K562 (cell line): ENCODE data around the gene TMEM208. TPM values are rescaled to one million over a fixed set of nuclear protein-coding genes. Genes with fewer than 3 reads are reported as not detected.
A peak's percentile ranks its signal among the peaks of the same experiment; 100 is the strongest.

Experiments used
- ATAC-seq: fragments of 200-7000 bp; cut with Tn5 transposase; 3 replicates; pipeline ENCODE4 v1.9.1; 2020; ENCODE audit warnings: moderate library complexity
- BruUV-seq: library from RNA; stranded (reverse); fragments of 400-500 nt; replicated peaks from 2 replicates; lab custom pipeline; 2021; lab: Mats Ljungman, UMichigan
- CTCF ChIA-PET: fragments of 300-600 bp; formaldehyde crosslinking; extraction: SDS; loops from one replicate; lab custom pipeline; 2021; ENCODE audit warnings: low intra/inter-chr PET ratio; lab: Yijun Ruan, JAX
- POLR2A ChIA-PET: fragments of 300-600, 350-650 bp; sonication (Branson Sonifier 250); formaldehyde crosslinking; extraction: SDS; loops from one replicate; lab custom pipeline; 2021; ENCODE audit warnings: antibody characterized with exemption, inconsistent platforms; lab: Yijun Ruan, JAX
- DNase-seq, 4 experiments: peaks; one replicate each; pipeline versions ENCODE4 v3.0.0 to v3.0.0-alpha.2; 2011 to 2018; ENCODE audit warnings: low spot score in 3 of 4, mixed read lengths in 3 of 4; ENCODE audit errors: extremely low read depth in 1 of 4
- FAIRE-seq: peaks from 2 replicates; lab custom pipeline; 2011; peaks lifted over from hg19 to GRCh38; lab: Jason Lieb, UNC
- H2AFZ ChIP-seq: 2 replicates; pipeline ENCODE4 v1.6.0; 2011; ENCODE audit warnings: low read depth, low read length, control low read depth, inconsistent platforms
- H3K27ac ChIP-seq: fragments of 200-600 bp; 3 replicates; pipeline ENCODE4 v1.8.0; 2011; ENCODE audit warnings: low read depth, mild to moderate bottlenecking, control low read depth, inconsistent platforms, low read length, moderate library complexity, mixed read lengths; ENCODE audit errors: extremely low read depth
- H3K27me3 ChIP-seq, 2 experiments: fragments of 300-600 bp in 1 of 2; 2 replicates in 1 of 2; 3 replicates in 1 of 2; pipeline versions ENCODE4 v1.6.0 to v1.8.0; 2011; ENCODE audit warnings: inconsistent platforms in 2 of 2, low read length in 2 of 2, mild to moderate bottlenecking in 1 of 2, mixed read lengths in 1 of 2, moderate library complexity in 1 of 2; ENCODE audit not compliant: control insufficient read depth in 2 of 2, insufficient read depth in 2 of 2
- H3K36me3 ChIP-seq: fragments of 300-600 bp; 3 replicates; pipeline ENCODE4 v1.8.0; 2011; ENCODE audit warnings: mild to moderate bottlenecking, low read length, inconsistent platforms; ENCODE audit not compliant: control insufficient read depth, insufficient read depth
- H3K4me1 ChIP-seq, 2 experiments: fragments of 200-600 bp in 1 of 2; replicated peaks in 1 of 2; 2 replicates in 1 of 2; 3 replicates in 1 of 2; pipeline versions ENCODE4 v1.5.1 to v1.8.0; 2011; ENCODE audit warnings: inconsistent platforms in 2 of 2, low read length in 2 of 2, mild to moderate bottlenecking in 1 of 2, mixed read lengths in 1 of 2, moderate library complexity in 1 of 2; ENCODE audit not compliant: control insufficient read depth in 2 of 2, insufficient read depth in 2 of 2
- H3K4me2 ChIP-seq: 2 replicates; pipeline ENCODE4 v1.6.1; 2011; ENCODE audit warnings: low read length, control low read depth, inconsistent platforms, mixed read lengths; ENCODE audit not compliant: insufficient read depth
- H3K4me3 ChIP-seq: fragments of 200-600 bp; sonication (generic), shearing (Covaris generic); 2 replicates; pipeline ENCODE4 v1.5.1; 2016; ENCODE audit warnings: control low read depth, inconsistent platforms
- H3K79me2 ChIP-seq: fragments of 200-600 bp; 3 replicates; pipeline ENCODE4 v1.8.0; 2011; ENCODE audit warnings: low read length, inconsistent platforms; ENCODE audit not compliant: control insufficient read depth, insufficient read depth
- H3K9ac ChIP-seq, 2 experiments: 2 replicates each; pipeline versions ENCODE4 v1.6.0 to v1.6.1; 2011; ENCODE audit warnings: low read depth in 2 of 2, low read length in 2 of 2, control low read depth in 1 of 2, inconsistent platforms in 1 of 2, mild to moderate bottlenecking in 1 of 2, mixed read lengths in 1 of 2; ENCODE audit not compliant: insufficient read depth in 1 of 2
- H3K9me1 ChIP-seq: one replicate; pipeline ENCODE4 v1.6.0; 2011; ENCODE audit warnings: inconsistent platforms, mild to moderate bottlenecking, low read length, moderate library complexity; ENCODE audit not compliant: control insufficient read depth, insufficient read depth
- H3K9me3 ChIP-seq: replicated peaks from 2 replicates; pipeline ENCODE4 v1.5.1; 2011; ENCODE audit warnings: low read depth, low read length, inconsistent platforms; ENCODE audit not compliant: control insufficient read depth, insufficient read depth
- H4K20me1 ChIP-seq: replicated peaks from 2 replicates; pipeline ENCODE4 v1.6.1; 2011; ENCODE audit warnings: low read length, inconsistent platforms, mixed read lengths; ENCODE audit not compliant: control insufficient read depth, insufficient read depth
- BACH1 ChIP-seq: fragments of 200-800 bp; sonication (Bioruptor generic); IDR thresholded peaks from 2 replicates; pipeline ENCODE4 v1.6.1; 2016; ENCODE audit warnings: missing genetic modification characterization, missing compliant biosample characterization
- WGBS: fragments of 100-300 bp; shearing (Covaris generic); methylation state at CpG from one replicate; pipeline ENCODE4 v1.1.6; 2016; ENCODE audit warnings: low coverage, mixed read lengths; ENCODE audit not compliant: insufficient coverage; ENCODE audit errors: missing lambda C conversion rate; 5-methylcytosine and 5-hydroxymethylcytosine counted together
- in situ Hi-C: fragments of 300-500 bp; cut with MboI; formaldehyde crosslinking; loops from 4 replicates; pipeline ENCODE4 v1.15.0; 2018; ENCODE audit warnings: inconsistent platforms, mixed read lengths
- intact Hi-C: fragments of 100-400 bp; cut with micrococcal nuclease; formaldehyde crosslinking; loops from 2 replicates; pipeline ENCODE4 v1.14.2; 2022
- polyA plus RNA-seq, 8 experiments: library from polyadenylated mRNA; depleted of rRNA in 4 of 8; stranded (reverse) in 5 of 8; unstranded in 3 of 8; fragments of >200 nt; fragmentation: Nextera tagmentation in 2 of 8; fragmentation: Illumina TruSeq in 1 of 8; extraction: Ambion mirVana in 2 of 8; extraction: Trizol in 1 of 8; gene quantifications; 2 replicates each; pipeline versions ENCODE4 v1.2.1 to v1.2.3, GENCODE V29; 2011 to 2014; ENCODE audit warnings: inconsistent platforms in 1 of 8, missing spikeins in 1 of 8
- total RNA-seq, 7 experiments: library from RNA; depleted of rRNA in 6 of 7; stranded (reverse); fragments of >200 nt in 6 of 7; fragmentation: Illumina TruSeq in 2 of 7; extraction: Trizol in 2 of 7; gene quantifications; 2 replicates each; pipeline versions ENCODE4 v1.2.1 to v1.2.3, GENCODE V29; 2011 to 2021; ENCODE audit warnings: low replicate concordance in 1 of 7
- TF ChIP-seq, protein P1 (sequence below): IDR thresholded peaks from 2 replicates; pipeline ENCODE4 v1.6.1; 2012; ENCODE audit warnings: low read depth, low read length, improper control_type of control experiment, borderline replicate concordance

Gene TMEM208
- total and polyA plus RNA-seq, 9 of the 15 experiments (the other 6 are each of a cell fraction or from before 2014, with no cell fraction given), result 31.8 to 239 (median 54.3) TPM

DNA sequence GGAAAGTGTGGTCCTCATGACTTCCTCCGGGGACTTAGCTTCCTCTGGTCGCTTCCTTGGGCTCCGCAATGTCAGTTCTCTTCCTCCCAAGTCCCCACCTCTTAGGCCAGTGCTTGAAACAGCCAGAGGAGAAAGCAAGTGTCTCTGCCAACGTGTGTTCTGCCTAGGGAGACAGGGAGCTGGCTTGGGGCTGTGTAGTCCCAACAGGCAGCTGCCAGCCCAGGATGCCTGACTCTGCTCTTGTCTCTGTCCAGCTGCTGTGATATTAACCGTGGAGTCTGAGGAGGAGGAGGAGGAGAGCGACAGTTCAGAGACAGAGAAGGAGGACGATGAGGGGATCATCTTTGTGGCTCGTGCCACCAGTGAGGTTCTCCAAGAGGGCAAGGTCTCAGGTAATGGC is 38.9 kb downstream of the TMEM208 start:
- DNase-seq (no peak), FAIRE-seq (no peak), ATAC-seq (no peak)
- H3K27ac ChIP-seq, result no peak overlapping the region
- H2AFZ ChIP-seq, result no peak overlapping the region
- ChIA-PET CTCF (no interaction called here), POLR2A (interaction anchor here (0.8 to 1.7 kb wide), 5 partner anchors 13 to 366 kb away, joined by 3 to 9 read pairs (median 4); partner anchors contain the start of gene PLEKHG4)
- no TSS peak for BruUV-seq
- peak overlapping the region in 1 of 2 experiments; percentile 6; a peak in 1 of 4 replicates for H3K9ac ChIP-seq
- H3K79me2 ChIP-seq, result no peaks in the 10 kb centered on the region
- no peaks in the 10 kb centered on the region for H3K9me3 ChIP-seq
- in situ Hi-C loops, result no loop called here
- no peaks in the 10 kb centered on the region for H3K36me3 ChIP-seq
- WGBS, result 68% methylated on average over 8 of the region's 8 CpGs
- no peaks in the 10 kb centered on the region for H3K9me1 ChIP-seq
- H3K4me1 ChIP-seq, result peaks cover 24 to 32% of the 10 kb centered on the region in 2 experiments
- H3K4me3 ChIP-seq, result no peak overlapping the region
- H4K20me1 ChIP-seq, result no peaks in the 10 kb centered on the region
- no peak for TF ChIP-seq BACH1 (tag)
- TF ChIP-seq, protein P1, sequence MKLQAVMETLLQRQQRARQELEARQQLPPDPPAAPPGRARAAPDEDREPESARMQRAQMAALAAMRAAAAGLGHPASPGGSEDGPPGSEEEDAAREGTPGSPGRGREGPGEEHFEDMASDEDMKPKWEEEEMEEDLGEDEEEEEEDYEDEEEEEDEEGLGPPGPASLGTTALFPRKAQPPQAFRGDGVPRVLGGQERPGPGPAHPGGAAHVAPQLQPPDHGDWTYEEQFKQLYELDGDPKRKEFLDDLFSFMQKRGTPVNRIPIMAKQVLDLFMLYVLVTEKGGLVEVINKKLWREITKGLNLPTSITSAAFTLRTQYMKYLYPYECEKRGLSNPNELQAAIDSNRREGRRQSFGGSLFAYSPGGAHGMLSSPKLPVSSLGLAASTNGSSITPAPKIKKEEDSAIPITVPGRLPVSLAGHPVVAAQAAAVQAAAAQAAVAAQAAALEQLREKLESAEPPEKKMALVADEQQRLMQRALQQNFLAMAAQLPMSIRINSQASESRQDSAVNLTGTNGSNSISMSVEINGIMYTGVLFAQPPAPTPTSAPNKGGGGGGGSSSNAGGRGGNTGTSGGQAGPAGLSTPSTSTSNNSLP, result no peak
- intact Hi-C loops, result no loop called here
- no peak overlapping the region for H3K4me2 ChIP-seq
- H3K27me3 ChIP-seq, result no peaks in the 10 kb centered on the region
